ENCODE results near the gene BCS1L.

BCS1L gene

GRCh38 chr2:218710687-218711549 lies 51.4 kb downstream of the BCS1L start, which contains the start of gene TTLL4:
TTLL4 (plus strand) TSS chr2:218710835; CDS start chr2:218737677, 26,842 bp downstream.
- CTCF ChIA-PET, result interaction anchor here (0.7 to 3.4 kb wide), 18 partner anchors 8 to 186 kb away, joined by 3 to 11 read pairs (median 4); partner anchors contain the start of genes BCS1L and ZNF142
- H3K9me3 ChIP-seq (ENCODE audit: control extremely low read depth in 1 of 5, control insufficient read depth in 4 of 5, insufficient read depth in 2 of 5, low read depth in 1 of 5, low read length in 4 of 5), result peaks cover 0 to 2% (median 0%) of the 10 kb centered on the region in 5 experiments
- H3K4me3 ChIP-seq (ENCODE audit: control insufficient read depth in 1 of 7, extremely low read depth in 1 of 7, insufficient read depth in 4 of 7, low read depth in 2 of 7, low read length in 6 of 7), result peak within 1 kb of the TSS; percentile 75 to 89 (median 82)
- DNase-seq, result peak; percentile 96 to 98 (median 98)
- WGBS (ENCODE audit: insufficient coverage), result under 1% methylated on average over 56 of the region's 74 CpGs
- no peaks in the 10 kb centered on the region for H3K27me3 ChIP-seq (replicated peaks in 2 of 5; ENCODE audit: control insufficient read depth in 4 of 5, insufficient read depth in 5 of 5, low read length in 4 of 5)
- peaks cover 8 to 21% (median 15%) of the 10 kb centered on the region in 4 experiments for H3K4me1 ChIP-seq (ENCODE audit: control extremely low read depth in 1 of 4, control insufficient read depth in 4 of 4, insufficient read depth in 4 of 4, low read length in 3 of 4)
- H3K36me3 ChIP-seq (ENCODE audit: control insufficient read depth in 4 of 4, insufficient read depth in 4 of 4, low read length in 3 of 4), result peaks cover 0 to 7% (median 2%) of the 10 kb centered on the region in 4 experiments
- peak within 1 kb of the TSS; percentile 11 to 77 for H3K27ac ChIP-seq (ENCODE audit: insufficient read depth in 1 of 2, low read depth in 1 of 2, low read length in 2 of 2, poor library complexity in 1 of 2, severe bottlenecking in 2 of 2)
- POLR2A ChIA-PET, result interaction anchor here (1.4 kb wide), 1 partner anchor 12 kb away, joined by 3 read pairs; no protein-coding TSS in a partner anchor

- DNase-seq, result no peak
- peaks cover 8 to 21% (median 15%) of the 10 kb centered on the region in 4 experiments for H3K4me1 ChIP-seq (ENCODE audit: control extremely low read depth in 1 of 4, control insufficient read depth in 4 of 4, insufficient read depth in 4 of 4, low read length in 3 of 4)
- POLR2A ChIA-PET, result interaction anchor here (0.6 to 1.4 kb wide), 2 partner anchors 11 to 104 kb away, joined by 3 to 8 read pairs; partner anchors contain the start of gene PLCD4
Measured at GRCh38 chr2:218711550-218711929, 52.1 kb downstream of the BCS1L start.

More at GRCh38 chr2:218711550-218711929, 52.1 kb downstream of the BCS1L start:
- H3K4me3 ChIP-seq (ENCODE audit: control insufficient read depth in 1 of 7, extremely low read depth in 1 of 7, insufficient read depth in 4 of 7, low read depth in 2 of 7, low read length in 6 of 7), result peak overlapping the region in 6 of 7 experiments; percentile 75 to 89 (median 82)
- H3K27me3 ChIP-seq (replicated peaks in 2 of 5; ENCODE audit: control insufficient read depth in 4 of 5, insufficient read depth in 5 of 5, low read length in 4 of 5), result no peaks in the 10 kb centered on the region
- H3K9me3 ChIP-seq (ENCODE audit: control extremely low read depth in 1 of 5, control insufficient read depth in 4 of 5, insufficient read depth in 2 of 5, low read depth in 1 of 5, low read length in 4 of 5), result peaks cover 0 to 2% (median 0%) of the 10 kb centered on the region in 5 experiments
- CTCF ChIA-PET, result interaction anchor here (0.7 to 3.4 kb wide), 9 partner anchors 9 to 138 kb away, joined by 3 to 11 read pairs (median 6); partner anchors contain the start of genes BCS1L and ZNF142
- peaks cover 0 to 10% (median 3%) of the 10 kb centered on the region in 4 experiments for H3K36me3 ChIP-seq (ENCODE audit: control insufficient read depth in 4 of 4, insufficient read depth in 4 of 4, low read length in 3 of 4)
- 6% methylated on average over 2 of the region's 5 CpGs for WGBS (ENCODE audit: insufficient coverage)
- H3K27ac ChIP-seq (ENCODE audit: insufficient read depth in 1 of 2, low read depth in 1 of 2, low read length in 2 of 2, poor library complexity in 1 of 2, severe bottlenecking in 2 of 2), result peak overlapping the region; percentile 11 to 77
